HepG2 (cell line): ENCODE results near the gene JMJD8. TPM values are rescaled to one million over a fixed set of nuclear protein-coding genes. Genes with fewer than 3 reads are reported as not detected.

Experiments
- ARID3A ChIP-seq: IDR thresholded peaks from 2 replicates; pipeline ENCODE4 v1.6.1; 2012; ENCODE audit warnings: low read depth, low read length, improper control_type of control experiment
- BRD4 ChIP-seq: sonication (generic); formaldehyde crosslinking; IDR thresholded peaks from 2 replicates; pipeline ENCODE4 v1.4.0; 2020; ENCODE audit warnings: missing genetic modification reagents
- DZIP1 ChIP-seq: sonication (generic); formaldehyde crosslinking; IDR thresholded peaks from 2 replicates; pipeline ENCODE4 v1.5.0; 2020; ENCODE audit warnings: mild to moderate bottlenecking, missing genetic modification reagents
- GPBP1L1 ChIP-seq: sonication (generic); formaldehyde crosslinking; IDR thresholded peaks from 2 replicates; pipeline ENCODE4 v1.5.0; 2020; ENCODE audit warnings: mild to moderate bottlenecking, missing genetic modification reagents
- HOXA3 ChIP-seq: sonication (generic); formaldehyde crosslinking; IDR thresholded peaks from 2 replicates; pipeline ENCODE4 v1.5.0; 2020; ENCODE audit warnings: missing genetic modification reagents
- IKZF1 ChIP-seq: fragments of 450-650 bp; IDR thresholded peaks from 2 replicates; pipeline ENCODE4 v1.7.1; 2016
- MTA1 ChIP-seq: sonication (generic); formaldehyde crosslinking; IDR thresholded peaks from 2 replicates; pipeline ENCODE4 v1.4.0; 2020; ENCODE audit warnings: missing genetic modification reagents, mild to moderate bottlenecking, borderline replicate concordance
- MXD4 ChIP-seq: IDR thresholded peaks from 2 replicates; pipeline ENCODE4 v1.6.1; 2016; ENCODE audit warnings: mild to moderate bottlenecking, missing biosample characterization, missing genetic modification reagents
- NR2F2 ChIP-seq: IDR thresholded peaks from 2 replicates; pipeline ENCODE4 v1.6.1; 2012; ENCODE audit warnings: low read depth, inconsistent platforms, borderline replicate concordance
- NR2F6 ChIP-seq, 2 experiments: IDR thresholded peaks; 2 replicates each; pipeline ENCODE4 v1.6.1; 2016; ENCODE audit warnings: antibody characterized with exemption in 1 of 2, mild to moderate bottlenecking in 1 of 2
- PHF21A ChIP-seq: sonication (generic); formaldehyde crosslinking; IDR thresholded peaks from 2 replicates; pipeline ENCODE4 v1.5.0; 2020; ENCODE audit warnings: mild to moderate bottlenecking, missing genetic modification reagents
- POLR2A ChIP-seq, 2 experiments: IDR thresholded peaks; 2 replicates each; pipeline ENCODE4 v1.6.1; 2011; ENCODE audit warnings: low read depth in 2 of 2, low read length in 2 of 2, mild to moderate bottlenecking in 1 of 2, moderate library complexity in 1 of 2; ENCODE audit not compliant: insufficient read depth in 1 of 2
- SETDB1 ChIP-seq: sonication (generic); formaldehyde crosslinking; IDR thresholded peaks from 2 replicates; pipeline ENCODE4 v1.5.1; 2020; ENCODE audit warnings: missing genetic modification reagents, mild to moderate bottlenecking, borderline replicate concordance
- UBTF ChIP-seq: sonication (generic); formaldehyde crosslinking; IDR thresholded peaks from 2 replicates; pipeline ENCODE4 v1.4.0; 2020; ENCODE audit warnings: mild to moderate bottlenecking, missing genetic modification reagents
- ZNF225 ChIP-seq: sonication (generic); formaldehyde crosslinking; IDR thresholded peaks from 2 replicates; pipeline ENCODE4 v1.4.0; 2020; ENCODE audit warnings: mild to moderate bottlenecking, missing genetic modification reagents
- ZNF251 ChIP-seq: sonication (generic); formaldehyde crosslinking; IDR thresholded peaks from 2 replicates; pipeline ENCODE4 v1.9.0; 2021; ENCODE audit warnings: mild to moderate bottlenecking, missing genetic modification reagents
- ZNF274 ChIP-seq: sonication (generic); formaldehyde crosslinking; IDR thresholded peaks from 2 replicates; pipeline ENCODE4 v1.5.1; 2020; ENCODE audit warnings: mild to moderate bottlenecking, missing genetic modification reagents
- ZNF326 ChIP-seq: sonication (generic); formaldehyde crosslinking; IDR thresholded peaks from 2 replicates; pipeline ENCODE4 v1.4.0; 2020; ENCODE audit warnings: missing genetic modification reagents, borderline replicate concordance
- ZNF431 ChIP-seq: sonication (generic); formaldehyde crosslinking; IDR thresholded peaks from 2 replicates; pipeline ENCODE4 v1.9.0; 2022; ENCODE audit warnings: missing genetic modification reagents, low read depth, mild to moderate bottlenecking, borderline replicate concordance
- ZNF746 ChIP-seq: sonication (generic); formaldehyde crosslinking; IDR thresholded peaks from 2 replicates; pipeline ENCODE4 v1.8.0; 2022; ENCODE audit warnings: mild to moderate bottlenecking, missing genetic modification reagents
- polyA plus RNA-seq, 8 experiments: library from polyadenylated mRNA; depleted of rRNA in 3 of 8; stranded (reverse) in 7 of 8; unstranded in 1 of 8; fragments of >200 nt; fragmentation: Illumina TruSeq in 4 of 8; extraction: Trizol in 4 of 8; gene quantifications; 2 replicates each; pipeline versions ENCODE4 v1.2.1 to v1.2.3, GENCODE V29; 2011 to 2016; ENCODE audit warnings: low read depth in 4 of 8, missing spikeins in 1 of 8, mixed read lengths in 1 of 8; ENCODE audit not compliant: insufficient read depth in 1 of 8
- total RNA-seq, 5 experiments: library from RNA; depleted of rRNA; stranded (reverse); fragments of >200 nt; fragmentation: Illumina TruSeq; extraction: Trizol; gene quantifications; 2 replicates each; pipeline ENCODE4 v1.2.3, GENCODE V29; 2016; ENCODE audit warnings: low read depth in 1 of 5

JMJD8 gene
- total and polyA plus RNA-seq, 2 of the 13 experiments (the other 11 are each of a cell fraction or from before 2014, with no cell fraction given), result 2.6 to 11.8 TPM

GRCh38 chr16:689175-689897, 5.2 kb upstream of the JMJD8 start (continued):
- TF ChIP-seq DZIP1 (CRISPR knock-in tag) (no peak), POLR2A (IDR thresholded peaks at IDR 0.05; ENCODE audit: insufficient read depth in 1 of 2, low read depth in 2 of 2, low read length in 2 of 2) (peak in 1 of 2 experiments; percentile 19; a peak in 2 of 4 replicates), ARID3A (no peak), MXD4 (CRISPR knock-in tag) (no peak), NR2F2 (0 out of 2 replicates have a peak, but pooled peaks have one; percentile 6), MTA1 (0 out of 2 replicates have a peak, but pooled peaks have one; percentile 22), ZNF225 (CRISPR knock-in tag) (0 out of 2 replicates have a peak, but pooled peaks have one; percentile 49), ZNF746 (no peak), ZNF251 (CRISPR knock-in tag) (no peak), HOXA3 (CRISPR knock-in tag) (0 out of 2 replicates have a peak, but pooled peaks have one; percentile 33), BRD4 (CRISPR knock-in tag) (no peak), NR2F6 (IDR thresholded peaks at IDR 0.05) (peak; percentile 50; the same call in 1 of the 2 replicates), NR2F6 (CRISPR knock-in tag; IDR thresholded peaks at IDR 0.05) (peak; percentile 29; the same call in 1 of the 2 replicates), GPBP1L1 (CRISPR knock-in tag) (no peak), IKZF1 (no peak), ZNF431 (0 out of 2 replicates have a peak, but pooled peaks have one; percentile 9), UBTF (CRISPR knock-in tag) (0 out of 2 replicates have a peak, but pooled peaks have one; percentile 11), ZNF274 (no peak), PHF21A (CRISPR knock-in tag) (no peak), SETDB1 (CRISPR knock-in tag) (no peak), ZNF326 (CRISPR knock-in tag) (no peak)
